Measurements from ENCODE around the gene TIMM44. TPM values are rescaled to one million over a fixed set of nuclear protein-coding genes. Genes with fewer than 3 reads are reported as not detected.
"Not testable (repeated sequence)": the region's sequence is repeated elsewhere in the genome, so short reads cannot be mapped to it uniquely, and the experiment has no call there.

TIMM44 gene
- total RNA-seq, 1 donor from 2014 or later: 151 TPM

DNA sequence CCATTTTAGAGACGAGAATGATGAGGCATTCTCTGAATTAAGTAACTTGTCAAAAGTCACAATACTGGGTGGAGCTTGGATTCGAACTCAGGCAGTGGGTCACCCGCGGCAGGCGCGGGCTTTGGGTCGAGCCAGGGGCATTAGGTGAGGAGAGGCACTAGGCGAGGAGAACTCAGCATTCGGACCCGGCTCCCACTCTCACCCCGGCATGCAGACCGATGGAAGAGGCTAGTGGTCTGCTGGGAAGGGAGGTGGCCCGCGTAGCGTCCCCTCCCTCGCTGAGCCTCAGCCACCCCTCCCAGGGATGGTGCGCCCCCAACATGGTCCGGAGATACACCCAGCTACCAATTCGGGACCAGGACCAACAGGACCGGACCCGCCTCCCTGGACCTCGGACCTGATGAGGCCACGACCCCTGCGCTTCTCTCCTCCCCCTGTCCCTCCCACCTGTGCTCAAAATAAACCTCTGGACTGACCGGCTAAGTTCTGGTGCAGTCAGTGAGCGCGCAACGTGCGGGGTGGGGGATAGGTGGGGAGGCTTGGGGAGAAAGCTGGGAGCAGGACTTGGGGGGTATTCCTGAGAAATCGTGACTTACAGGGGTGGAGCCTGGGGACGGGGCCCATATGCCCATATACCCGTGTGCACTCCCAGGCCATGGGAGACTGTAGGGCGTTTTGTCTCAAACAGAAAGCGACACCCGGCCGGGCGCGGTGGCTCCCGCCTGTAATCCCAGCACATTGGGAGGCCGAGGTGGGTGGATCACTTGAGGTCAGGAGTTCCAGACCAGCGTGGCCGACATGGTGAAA lies 24.6 kb downstream of the TIMM44 start:
- Histone ChIP-seq H3K36me3 (peaks cover 6 to 13% of the 10 kb centered on the region in 2 donors), H3K4me1 (peaks cover 36 to 39% of the 10 kb centered on the region in 2 donors), H3K27ac (no peak overlapping the region), H3K9me3 (no peaks in the 10 kb centered on the region), H3K27me3 (peaks cover 13% of the 10 kb centered on the region), H3K4me3 (no peak overlapping the region)
- no peak for DNase-seq (ENCODE audit: low spot score in 2 of 2)
- intact Hi-C loops (cut with DNase I): loop anchor here (5.0 kb wide), 1 partner anchor 92 kb away; no protein-coding TSS in a partner anchor
- no peak for TF ChIP-seq CTCF (IDR thresholded peaks at IDR 0.05)

GRCh38 chr19:7918062-7918614 lies 25.3 kb downstream of the TIMM44 start:
- H3K4me3 ChIP-seq: peak overlapping the region; percentile 29 to 62
- H3K36me3 ChIP-seq: peaks cover 6 to 14% of the 10 kb centered on the region in 2 donors
- H3K4me1 ChIP-seq: peaks cover 36 to 39% of the 10 kb centered on the region in 2 donors
- H3K27me3 ChIP-seq: peaks cover 13% of the 10 kb centered on the region
- not testable (repeated sequence) for DNase-seq (ENCODE audit: low spot score in 2 of 2); H3K9me3 ChIP-seq; H3K27ac ChIP-seq
- intact Hi-C loops (cut with DNase I): loop anchor here (5.0 kb wide), 1 partner anchor 91 kb away; no protein-coding TSS in a partner anchor

- Histone ChIP-seq H3K27ac (peak overlapping the region; percentile 11 to 44), H3K27me3 (peaks cover 13% of the 10 kb centered on the region), H3K36me3 (peaks cover 13 to 14% of the 10 kb centered on the region in 2 donors), H3K9me3 (no peaks in the 10 kb centered on the region), H3K4me3 (peak overlapping the region; percentile 29 to 62), H3K4me1 (peaks cover 36 to 37% of the 10 kb centered on the region in 2 donors)
- intact Hi-C loops (cut with DNase I): loop anchor here (5.0 kb wide), 1 partner anchor 90 kb away; no protein-coding TSS in a partner anchor
- TF ChIP-seq CTCF (IDR thresholded peaks at IDR 0.05): peak; percentile 56 to 66 (median 56)
- DNase-seq (ENCODE audit: low spot score in 2 of 2): no peak
Measured at GRCh38 chr19:7917267-7918061, 26.0 kb downstream of the TIMM44 start.

DNA sequence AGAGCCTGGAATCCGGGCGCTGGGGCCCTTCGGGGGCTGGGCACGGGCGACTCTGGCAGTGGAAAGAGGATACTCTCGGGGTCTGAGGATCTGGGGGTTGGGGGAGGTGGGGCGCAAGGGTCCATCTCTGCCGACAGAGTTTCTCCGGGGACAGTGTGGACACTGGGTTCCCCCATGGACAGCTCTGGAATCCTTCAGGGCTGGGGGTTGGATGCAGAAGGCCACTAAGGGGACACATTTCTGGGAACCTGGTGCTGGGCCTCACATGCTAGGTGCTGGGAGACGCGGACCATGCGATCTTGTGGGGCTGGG lies 26.6 kb downstream of the TIMM44 start:
- DNase-seq (ENCODE audit: low spot score in 2 of 2): no peak
- Histone ChIP-seq H3K4me1 (peaks cover 32% of the 10 kb centered on the region in 2 donors), H3K27ac (peak overlapping the region; percentile 11 to 44), H3K9me3 (no peaks in the 10 kb centered on the region), H3K36me3 (peaks cover 14% of the 10 kb centered on the region in 2 donors), H3K27me3 (peaks cover 13% of the 10 kb centered on the region), H3K4me3 (peak overlapping the region; percentile 45 to 62)
- intact Hi-C loops (cut with DNase I): loop anchor here (5.0 kb wide), 1 partner anchor 90 kb away; no protein-coding TSS in a partner anchor
- TF ChIP-seq CTCF (IDR thresholded peaks at IDR 0.05): no peak

DNA sequence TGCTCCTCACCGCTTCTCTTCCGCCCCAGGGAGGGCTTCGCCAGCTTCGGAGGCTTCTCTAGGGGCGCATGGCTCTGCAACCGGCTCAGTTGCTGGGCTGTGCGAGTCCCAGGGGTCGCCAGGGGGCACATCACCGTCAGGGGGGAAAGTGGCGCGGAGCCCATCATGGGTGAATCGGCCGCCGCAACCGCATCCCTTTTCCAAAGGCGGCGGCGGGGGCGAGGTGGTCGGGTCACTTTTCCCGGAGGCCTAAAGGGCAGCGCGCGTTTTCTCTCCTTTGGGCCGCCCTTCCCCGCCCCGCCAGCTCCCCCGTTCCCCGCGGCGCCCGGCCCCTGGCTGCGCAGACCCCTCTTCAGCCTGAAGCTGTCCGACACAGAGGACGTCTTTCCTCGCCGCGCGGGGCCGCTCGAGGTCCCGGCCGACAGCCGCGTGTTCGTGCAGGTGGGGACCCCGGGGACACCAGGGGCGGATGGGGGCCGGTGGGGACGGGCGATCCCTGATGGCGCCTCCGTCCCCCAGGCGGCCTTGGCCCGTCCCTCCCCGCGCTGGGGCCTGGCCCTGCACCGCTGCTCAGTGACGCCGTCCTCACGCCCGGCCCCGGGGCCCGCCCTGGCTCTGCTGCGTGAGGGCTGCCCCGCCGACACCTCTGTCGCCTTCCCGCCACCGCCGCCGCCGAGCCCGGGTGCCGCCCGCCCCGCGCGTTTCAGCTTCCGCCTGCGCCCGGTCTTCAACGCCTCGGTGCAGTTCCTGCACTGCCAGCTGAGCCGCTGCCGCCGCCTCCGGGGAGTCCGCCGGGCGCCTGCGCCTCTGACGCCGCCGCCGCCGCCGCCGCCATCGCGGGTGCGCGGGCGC lies 27.1 kb downstream of the TIMM44 start:
- TF ChIP-seq CTCF (IDR thresholded peaks at IDR 0.05): no peak
- Histone ChIP-seq H3K4me3 (peak overlapping the region; percentile 45 to 62), H3K27ac (no peak overlapping the region), H3K4me1 (peaks cover 26 to 27% of the 10 kb centered on the region in 2 donors), H3K36me3 (peaks cover 18 to 20% of the 10 kb centered on the region in 2 donors), H3K9me3 (no peaks in the 10 kb centered on the region), H3K27me3 (peaks cover 13% of the 10 kb centered on the region)
- intact Hi-C loops (cut with DNase I): loop anchor here (5.0 kb wide), 1 partner anchor 89 kb away; no protein-coding TSS in a partner anchor
- no peak for DNase-seq (ENCODE audit: low spot score in 2 of 2)
